ENCODE measurements around the gene NIM1K.

- TF ChIP-seq CTCF (IDR thresholded peaks at IDR 0.05; ENCODE audit: insufficient read depth, low read length), result no peak
- TF ChIP-seq REST (IDR thresholded peaks at IDR 0.05; ENCODE audit: insufficient replicate concordance, low read depth), result no peak
- TF ChIP-seq SPI1 (IDR thresholded peaks at IDR 0.05; ENCODE audit: borderline replicate concordance, low read depth), result no peak
- TF ChIP-seq POLR2AphosphoS5 (IDR thresholded peaks at IDR 0.05; ENCODE audit: low read depth), result no peak
Observed at GRCh38 chr5:43315682-43316081, 123.7 kb downstream of the NIM1K start.

Data from HL-60 (cell line).